Measurements from ENCODE around the gene HEXB. TPM values are rescaled to one million over a fixed set of nuclear protein-coding genes. Genes with fewer than 3 reads are reported as not detected.

Gene HEXB
- total RNA-seq, 3 donors from 2014 or later: 132 to 169 (median 148) TPM

DNA sequence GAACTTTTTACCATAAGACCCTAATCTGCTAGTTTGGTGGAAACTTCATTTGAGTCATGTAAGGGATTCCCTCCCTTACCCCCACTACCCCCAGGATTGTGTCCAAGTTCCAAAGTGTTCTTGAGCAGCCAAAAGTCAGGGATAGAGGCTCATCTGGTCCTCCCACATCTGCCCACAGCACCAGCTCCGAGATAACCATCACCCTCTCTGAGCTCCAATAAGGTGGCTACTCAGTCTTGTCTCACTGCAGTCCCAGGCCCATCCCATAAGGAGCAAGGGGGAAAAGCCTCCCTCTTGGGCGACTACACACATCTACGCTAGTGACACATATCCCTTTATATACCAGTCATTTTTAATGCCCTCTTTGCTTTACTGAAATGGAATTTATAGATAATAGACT, 32.5 kb upstream of the HEXB start:
- no peak for DNase-seq
- H3K9me3 ChIP-seq: no peaks in the 10 kb centered on the region
- no peaks in the 10 kb centered on the region for H3K4me1 ChIP-seq (ENCODE audit: low read depth)
- intact Hi-C loops (cut with DNase I, micrococcal nuclease): no loop called here
- no peaks in the 10 kb centered on the region for H3K36me3 ChIP-seq (ENCODE audit: low read depth)
- H3K4me3 ChIP-seq: no peak overlapping the region
- no peak for TF ChIP-seq CTCF (IDR thresholded peaks at IDR 0.05)
- no peak for ATAC-seq

GRCh38 chr5:74653991-74654390, 31.0 kb upstream of the HEXB start:
- intact Hi-C loops (cut with DNase I, micrococcal nuclease): no loop called here
- no peak for TF ChIP-seq CTCF (IDR thresholded peaks at IDR 0.05)
- Histone ChIP-seq H3K4me3 (no peak overlapping the region), H3K4me1 (ENCODE audit: low read depth) (no peaks in the 10 kb centered on the region), H3K9me3 (no peaks in the 10 kb centered on the region), H3K36me3 (ENCODE audit: low read depth) (no peaks in the 10 kb centered on the region)
- DNase-seq (no peak), ATAC-seq (no peak)

- ATAC-seq (no peak), DNase-seq (no peak)
- Histone ChIP-seq H3K4me3 (no peak overlapping the region), H3K4me1 (ENCODE audit: low read depth) (no peaks in the 10 kb centered on the region), H3K9me3 (no peaks in the 10 kb centered on the region), H3K36me3 (ENCODE audit: low read depth) (no peaks in the 10 kb centered on the region)
- TF ChIP-seq CTCF (IDR thresholded peaks at IDR 0.05): no peak
- intact Hi-C loops (cut with DNase I, micrococcal nuclease): no loop called here
These were observed 29.8 kb upstream of the HEXB start for GRCh38 chr5:74655206-74655605.

- intact Hi-C loops (cut with DNase I, micrococcal nuclease): no loop called here
- TF ChIP-seq CTCF (IDR thresholded peaks at IDR 0.05): no peak
- Histone ChIP-seq H3K4me1 (ENCODE audit: low read depth) (no peaks in the 10 kb centered on the region), H3K4me3 (no peak overlapping the region), H3K36me3 (ENCODE audit: low read depth) (no peaks in the 10 kb centered on the region), H3K9me3 (no peaks in the 10 kb centered on the region)
- ATAC-seq: no peak
- no peak for DNase-seq
These were observed 29.3 kb upstream of the HEXB start for GRCh38 chr5:74655716-74656115.

- H3K4me1 ChIP-seq (ENCODE audit: low read depth): no peaks in the 10 kb centered on the region
- no peak overlapping the region for H3K4me3 ChIP-seq
- H3K9me3 ChIP-seq: no peaks in the 10 kb centered on the region
- no peaks in the 10 kb centered on the region for H3K36me3 ChIP-seq (ENCODE audit: low read depth)
- TF ChIP-seq CTCF (IDR thresholded peaks at IDR 0.05): no peak
- DNase-seq (no peak), ATAC-seq (no peak)
- intact Hi-C loops (cut with DNase I, micrococcal nuclease): no loop called here
These were observed 27.9 kb upstream of the HEXB start for GRCh38 chr5:74657165-74657564.

DNA sequence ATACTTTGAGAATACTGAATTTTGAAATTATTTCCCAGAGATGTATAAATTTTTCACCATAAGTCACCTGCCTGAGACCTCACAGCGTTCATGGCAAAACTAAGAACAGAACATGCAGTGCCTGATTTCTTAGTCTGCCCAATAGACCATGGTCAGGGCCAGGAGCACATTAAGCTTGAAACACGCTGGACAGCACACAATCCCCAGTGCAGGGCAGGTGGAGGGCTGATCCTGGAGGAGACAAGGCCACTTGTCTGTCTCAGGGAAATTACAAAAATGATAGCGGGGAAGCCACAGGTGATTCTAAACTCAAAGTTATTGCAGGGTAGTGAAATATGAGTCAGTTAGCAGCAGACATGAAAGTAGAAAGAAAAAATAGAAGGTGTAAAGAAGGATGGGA, 25.9 kb upstream of the HEXB start:
- ATAC-seq (no peak), DNase-seq (no peak)
- Histone ChIP-seq H3K36me3 (ENCODE audit: low read depth) (no peaks in the 10 kb centered on the region), H3K4me3 (no peak overlapping the region), H3K9me3 (no peaks in the 10 kb centered on the region), H3K4me1 (ENCODE audit: low read depth) (no peaks in the 10 kb centered on the region)
- TF ChIP-seq CTCF (IDR thresholded peaks at IDR 0.05): no peak
- intact Hi-C loops (cut with DNase I, micrococcal nuclease): no loop called here
